ENCODE measurements around the gene ACOT7.
A peak's percentile ranks its signal among the peaks of the same experiment; 100 is the strongest.

- no peak for TF ChIP-seq POLR2A (IDR thresholded peaks at IDR 0.05)
- TF ChIP-seq, protein P1, sequence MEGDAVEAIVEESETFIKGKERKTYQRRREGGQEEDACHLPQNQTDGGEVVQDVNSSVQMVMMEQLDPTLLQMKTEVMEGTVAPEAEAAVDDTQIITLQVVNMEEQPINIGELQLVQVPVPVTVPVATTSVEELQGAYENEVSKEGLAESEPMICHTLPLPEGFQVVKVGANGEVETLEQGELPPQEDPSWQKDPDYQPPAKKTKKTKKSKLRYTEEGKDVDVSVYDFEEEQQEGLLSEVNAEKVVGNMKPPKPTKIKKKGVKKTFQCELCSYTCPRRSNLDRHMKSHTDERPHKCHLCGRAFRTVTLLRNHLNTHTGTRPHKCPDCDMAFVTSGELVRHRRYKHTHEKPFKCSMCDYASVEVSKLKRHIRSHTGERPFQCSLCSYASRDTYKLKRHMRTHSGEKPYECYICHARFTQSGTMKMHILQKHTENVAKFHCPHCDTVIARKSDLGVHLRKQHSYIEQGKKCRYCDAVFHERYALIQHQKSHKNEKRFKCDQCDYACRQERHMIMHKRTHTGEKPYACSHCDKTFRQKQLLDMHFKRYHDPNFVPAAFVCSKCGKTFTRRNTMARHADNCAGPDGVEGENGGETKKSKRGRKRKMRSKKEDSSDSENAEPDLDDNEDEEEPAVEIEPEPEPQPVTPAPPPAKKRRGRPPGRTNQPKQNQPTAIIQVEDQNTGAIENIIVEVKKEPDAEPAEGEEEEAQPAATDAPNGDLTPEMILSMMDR (IDR thresholded peaks at IDR 0.05): peak in 1 of 6 experiments; percentile 26
Observed at GRCh38 chr1:6287029-6287428, 106.5 kb downstream of the ACOT7 start.
